Bronchial epithelial cell (primary cell): ENCODE data around the gene SLC35F3. TPM values are rescaled to one million over a fixed set of nuclear protein-coding genes. Genes with fewer than 3 reads are reported as not detected.
A peak's percentile ranks its signal among the peaks of the same experiment; 100 is the strongest.

Source experiments
- DNase-seq: peaks from one replicate; pipeline ENCODE4 v3.0.0-alpha.2; 2010; ENCODE audit warnings: low read depth
- FAIRE-seq: peaks from 2 replicates; lab custom pipeline; 2011; peaks lifted over from hg19 to GRCh38; lab: Jason Lieb, UNC
- H3K27me3 ChIP-seq: 2 replicates; pipeline ENCODE4 v1.5.1; 2011; ENCODE audit warnings: low read length; ENCODE audit not compliant: control insufficient read depth, insufficient read depth
- H3K36me3 ChIP-seq: 2 replicates; pipeline ENCODE4 v1.5.1; 2011; ENCODE audit warnings: low read length; ENCODE audit not compliant: control insufficient read depth, insufficient read depth
- H3K4me3 ChIP-seq: 2 replicates; pipeline ENCODE4 v1.5.1; 2011; ENCODE audit warnings: mild to moderate bottlenecking, low read depth, low read length, control low read depth
- CTCF ChIP-seq: IDR thresholded peaks from 2 replicates; pipeline ENCODE4 v1.5.1; 2011; ENCODE audit warnings: mild to moderate bottlenecking, moderate library complexity, low read length, control low read depth, inconsistent platforms; ENCODE audit not compliant: insufficient read depth, severe bottlenecking
- total RNA-seq: library from RNA; depleted of rRNA; stranded (reverse); fragments of >200 nt; gene quantifications from 2 replicates; pipeline ENCODE4 v1.2.1, GENCODE V29; 2014

Gene SLC35F3
- total RNA-seq, 1 donor from 2014 or later = 0.79 TPM

- H3K36me3 ChIP-seq = no peaks in the 10 kb centered on the region
- peak; percentile 6 for DNase-seq
- FAIRE-seq = no peak
- no peak for TF ChIP-seq CTCF
- H3K27me3 ChIP-seq = peaks cover 2% of the 10 kb centered on the region
- no peak overlapping the region for H3K4me3 ChIP-seq
Measured at GRCh38 chr1:234090212-234091064, 186.0 kb downstream of the SLC35F3 start.

GRCh38 chr1:234091065-234091401, 186.6 kb downstream of the SLC35F3 start:
- TF ChIP-seq CTCF = no peak
- peaks cover 2% of the 10 kb centered on the region for H3K27me3 ChIP-seq
- no peak for FAIRE-seq
- H3K4me3 ChIP-seq = no peak overlapping the region
- DNase-seq = no peak
- no peaks in the 10 kb centered on the region for H3K36me3 ChIP-seq

- DNase-seq (no peak), FAIRE-seq (no peak)
- no peak for TF ChIP-seq CTCF
- H3K36me3 ChIP-seq = no peaks in the 10 kb centered on the region
- no peak overlapping the region for H3K4me3 ChIP-seq
- peaks cover 4% of the 10 kb centered on the region for H3K27me3 ChIP-seq
Measured at GRCh38 chr1:234091876-234092275, 187.4 kb downstream of the SLC35F3 start.

- Histone ChIP-seq H3K36me3 (no peaks in the 10 kb centered on the region), H3K27me3 (peaks cover 4% of the 10 kb centered on the region), H3K4me3 (no peak overlapping the region)
- FAIRE-seq = no peak
- TF ChIP-seq CTCF = no peak
- no peak for DNase-seq
Measured at GRCh38 chr1:234093107-234093506, 188.6 kb downstream of the SLC35F3 start.

- DNase-seq = no peak
- no peak for TF ChIP-seq CTCF
- no peak for FAIRE-seq
Measured at GRCh38 chr1:234093741-234094140, 189.3 kb downstream of the SLC35F3 start.

More at GRCh38 chr1:234093741-234094140, 189.3 kb downstream of the SLC35F3 start:
- Histone ChIP-seq H3K27me3 (peaks cover 4% of the 10 kb centered on the region), H3K36me3 (no peaks in the 10 kb centered on the region), H3K4me3 (no peak overlapping the region)
